Measurements from ENCODE around the gene TMEM203.

DNA sequence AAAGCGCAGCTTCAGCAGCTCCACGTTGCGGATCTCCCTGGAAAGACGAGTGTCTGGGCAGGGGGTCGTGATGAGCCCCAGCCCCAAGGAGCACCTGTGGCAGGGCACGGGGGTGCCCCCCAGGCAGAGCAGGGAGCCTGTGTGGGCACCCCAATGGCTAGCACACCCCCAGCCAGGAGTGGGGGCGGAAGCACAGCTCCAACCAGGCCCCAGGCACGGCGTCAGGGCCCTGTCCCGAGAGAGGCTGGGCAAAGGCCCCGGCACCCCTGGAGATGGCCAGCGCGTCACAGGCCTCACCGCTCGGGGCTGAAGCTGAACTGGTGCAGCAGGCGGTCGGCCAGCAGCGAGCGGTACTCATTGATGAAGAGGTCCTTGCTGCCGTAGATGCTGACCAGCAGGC lies 25.0 kb downstream of the TMEM203 start:
- TF ChIP-seq, protein P1, sequence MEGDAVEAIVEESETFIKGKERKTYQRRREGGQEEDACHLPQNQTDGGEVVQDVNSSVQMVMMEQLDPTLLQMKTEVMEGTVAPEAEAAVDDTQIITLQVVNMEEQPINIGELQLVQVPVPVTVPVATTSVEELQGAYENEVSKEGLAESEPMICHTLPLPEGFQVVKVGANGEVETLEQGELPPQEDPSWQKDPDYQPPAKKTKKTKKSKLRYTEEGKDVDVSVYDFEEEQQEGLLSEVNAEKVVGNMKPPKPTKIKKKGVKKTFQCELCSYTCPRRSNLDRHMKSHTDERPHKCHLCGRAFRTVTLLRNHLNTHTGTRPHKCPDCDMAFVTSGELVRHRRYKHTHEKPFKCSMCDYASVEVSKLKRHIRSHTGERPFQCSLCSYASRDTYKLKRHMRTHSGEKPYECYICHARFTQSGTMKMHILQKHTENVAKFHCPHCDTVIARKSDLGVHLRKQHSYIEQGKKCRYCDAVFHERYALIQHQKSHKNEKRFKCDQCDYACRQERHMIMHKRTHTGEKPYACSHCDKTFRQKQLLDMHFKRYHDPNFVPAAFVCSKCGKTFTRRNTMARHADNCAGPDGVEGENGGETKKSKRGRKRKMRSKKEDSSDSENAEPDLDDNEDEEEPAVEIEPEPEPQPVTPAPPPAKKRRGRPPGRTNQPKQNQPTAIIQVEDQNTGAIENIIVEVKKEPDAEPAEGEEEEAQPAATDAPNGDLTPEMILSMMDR (IDR thresholded peaks at IDR 0.05) = no peak
- no peak for TF ChIP-seq POLR2A (IDR thresholded peaks at IDR 0.05)

All from lower leg skin (tissue), 3 donors.